Caco-2 (cell line): ENCODE data around the gene PCNA. TPM values are rescaled to one million over a fixed set of nuclear protein-coding genes. Genes with fewer than 3 reads are reported as not detected.

Experiments used
- BruUV-seq: library from RNA; stranded (reverse); fragments of 400-500 nt; replicated peaks from 2 replicates; lab custom pipeline; 2021; lab: Mats Ljungman, UMichigan
- CTCF ChIA-PET: fragments of 300-600 bp; sonication (Branson Sonifier 250); formaldehyde crosslinking; loops from one replicate; lab custom pipeline; 2022; ENCODE audit warnings: antibody characterized with exemption; lab: Charles Lee
- POLR2A ChIA-PET: fragments of 300-600 bp; sonication (Branson Sonifier 250); formaldehyde crosslinking; loops from one replicate; lab custom pipeline; 2022; ENCODE audit warnings: antibody characterized with exemption; lab: Charles Lee
- DNase-seq, 2 experiments: peaks; one replicate each; pipeline versions ENCODE4 v3.0.0 to v3.0.0-alpha.2; 2020 to 2022
- H3K27me3 ChIP-seq: replicated peaks from 2 replicates; pipeline ENCODE4 v1.6.0; 2011; ENCODE audit warnings: low read length; ENCODE audit not compliant: control insufficient read depth, insufficient read depth
- H3K36me3 ChIP-seq: 2 replicates; pipeline ENCODE4 v1.5.1; 2011; ENCODE audit warnings: low read length; ENCODE audit not compliant: control insufficient read depth, insufficient read depth
- H3K4me1 ChIP-seq: fragments of 250-450 bp; sonication (Bioruptor Pico); 2 replicates; pipeline ENCODE4 v1.5.1; 2020; ENCODE audit warnings: mild to moderate bottlenecking
- H3K4me3 ChIP-seq: 2 replicates; pipeline ENCODE4 v1.5.1; 2011; ENCODE audit warnings: low read depth, mild to moderate bottlenecking, control low read depth, low read length
- H3K9me3 ChIP-seq: fragments of 250-450 bp; sonication (Bioruptor Pico); 2 replicates; pipeline ENCODE4 v1.5.1; 2020; ENCODE audit warnings: mild to moderate bottlenecking, moderate library complexity
- H3K27ac Mint-ChIP-seq: one replicate; pipeline ENCODE4 v1.8.0; 2022; ENCODE audit warnings: mixed read lengths; ENCODE audit not compliant: unreplicated experiment
- H3K27me3 Mint-ChIP-seq: one replicate; pipeline ENCODE4 v1.8.0; 2022; ENCODE audit warnings: mixed read lengths; ENCODE audit not compliant: insufficient read depth, unreplicated experiment
- H3K36me3 Mint-ChIP-seq: one replicate; pipeline ENCODE4 v1.8.0; 2022; ENCODE audit warnings: mild to moderate bottlenecking, mixed read lengths; ENCODE audit not compliant: insufficient read depth, unreplicated experiment
- H3K4me1 Mint-ChIP-seq: one replicate; pipeline ENCODE4 v1.8.0; 2022; ENCODE audit warnings: low read depth, mixed read lengths; ENCODE audit not compliant: unreplicated experiment
- H3K4me3 Mint-ChIP-seq: one replicate; pipeline ENCODE4 v1.8.0; 2022; ENCODE audit warnings: mild to moderate bottlenecking, moderate library complexity, mixed read lengths; ENCODE audit not compliant: unreplicated experiment
- H3K9me3 Mint-ChIP-seq: one replicate; pipeline ENCODE4 v1.8.0; 2022; ENCODE audit warnings: mixed read lengths; ENCODE audit not compliant: unreplicated experiment
- intact Hi-C: fragments of 100-400 bp; cut with micrococcal nuclease; formaldehyde crosslinking; loops from one replicate; pipeline ENCODE4 v1.10.0; 2022; ENCODE audit not compliant: unreplicated experiment
- total RNA-seq: library from RNA; stranded (reverse); gene quantifications from 2 replicates; pipeline ENCODE4 v1.2.3, GENCODE V29; 2022
- TF ChIP-seq, protein P1 (sequence below), 2 experiments: fragments of 200-600 bp in 1 of 2; IDR thresholded peaks; 1 replicate in 1 of 2; 2 replicates in 1 of 2; pipeline versions ENCODE4 v1.5.1 to v1.8.0; 2011 to 2022; ENCODE audit warnings: antibody characterized with exemption in 1 of 2, control low read depth in 1 of 2, inconsistent platforms in 1 of 2, low read depth in 1 of 2, low read length in 1 of 2, mild to moderate bottlenecking in 1 of 2, moderate library complexity in 1 of 2; ENCODE audit not compliant: insufficient read depth in 1 of 2, severe bottlenecking in 1 of 2, unreplicated experiment in 1 of 2

PCNA gene
- total RNA-seq, 1 experiment from 2014 or later = 258 TPM

DNA sequence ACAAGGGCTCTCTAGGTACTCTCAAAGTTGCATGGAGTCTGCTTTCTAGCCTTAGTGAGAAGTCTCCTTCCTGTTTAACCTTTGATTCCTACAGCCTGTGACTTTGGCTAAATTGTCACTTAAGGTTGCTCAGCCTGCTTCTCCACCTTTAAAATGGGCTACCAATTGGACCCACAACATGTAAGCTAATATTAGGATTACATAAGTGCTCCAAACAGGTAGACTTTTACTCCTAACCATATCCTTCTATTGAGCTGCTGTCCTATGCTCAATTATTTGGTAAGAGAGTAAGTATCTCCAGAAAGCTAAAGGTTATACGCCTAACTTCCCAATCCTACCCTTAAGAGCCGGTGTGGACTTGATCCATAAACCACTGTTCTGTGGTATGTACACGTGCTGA is 2.9 kb downstream of the PCNA start:
- Mint-ChIP-seq H3K27ac (no peak overlapping the region), H3K9me3 (no peaks in the 10 kb centered on the region)
- BruUV-seq = no TSS peak

DNA sequence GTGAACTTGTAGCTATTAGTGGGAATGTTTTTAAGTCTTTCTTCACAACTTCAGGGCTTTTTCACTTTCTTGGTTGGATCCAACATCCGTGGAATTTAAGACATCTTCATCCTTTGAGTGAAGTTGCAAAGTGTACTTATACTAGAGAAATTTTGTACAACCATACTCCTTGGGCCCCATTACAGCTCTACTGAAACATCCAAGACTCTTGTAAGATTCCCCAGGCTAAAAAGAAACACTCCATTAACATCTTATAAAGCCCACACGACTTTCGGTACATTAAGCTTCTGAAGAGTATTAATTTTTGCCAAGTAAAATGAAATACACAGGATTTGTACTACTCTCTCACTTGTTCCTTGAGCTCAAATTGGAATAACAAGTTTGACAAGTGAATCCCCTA is 5.4 kb downstream of the PCNA start:
- Mint-ChIP-seq H3K4me1 (peaks cover 10% of the 10 kb centered on the region), H3K27me3 (no peaks in the 10 kb centered on the region), H3K4me3 (peak overlapping the region; percentile 52), H3K9me3 (no peaks in the 10 kb centered on the region), H3K27ac (peak overlapping the region; percentile 89), H3K36me3 (peaks cover 80% of the 10 kb centered on the region)
- intact Hi-C loops = no loop called here
- Histone ChIP-seq H3K9me3 (no peaks in the 10 kb centered on the region), H3K4me1 (peaks cover 16% of the 10 kb centered on the region; the same call in 1 of the 2 replicates), H3K4me3 (no peak overlapping the region), H3K36me3 (peaks cover 1% of the 10 kb centered on the region; the same call in 1 of the 2 replicates), H3K27me3 (no peaks in the 10 kb centered on the region)
- ChIA-PET CTCF (interaction anchor here (0.6 to 1.0 kb wide), 2 partner anchors 78 to 124 kb away, joined by 3 to 4 read pairs; no protein-coding TSS in a partner anchor), POLR2A (interaction anchor here (0.5 kb wide), 1 partner anchor 52 kb away, joined by 6 read pairs; no protein-coding TSS in a partner anchor)
- TF ChIP-seq, protein P1, sequence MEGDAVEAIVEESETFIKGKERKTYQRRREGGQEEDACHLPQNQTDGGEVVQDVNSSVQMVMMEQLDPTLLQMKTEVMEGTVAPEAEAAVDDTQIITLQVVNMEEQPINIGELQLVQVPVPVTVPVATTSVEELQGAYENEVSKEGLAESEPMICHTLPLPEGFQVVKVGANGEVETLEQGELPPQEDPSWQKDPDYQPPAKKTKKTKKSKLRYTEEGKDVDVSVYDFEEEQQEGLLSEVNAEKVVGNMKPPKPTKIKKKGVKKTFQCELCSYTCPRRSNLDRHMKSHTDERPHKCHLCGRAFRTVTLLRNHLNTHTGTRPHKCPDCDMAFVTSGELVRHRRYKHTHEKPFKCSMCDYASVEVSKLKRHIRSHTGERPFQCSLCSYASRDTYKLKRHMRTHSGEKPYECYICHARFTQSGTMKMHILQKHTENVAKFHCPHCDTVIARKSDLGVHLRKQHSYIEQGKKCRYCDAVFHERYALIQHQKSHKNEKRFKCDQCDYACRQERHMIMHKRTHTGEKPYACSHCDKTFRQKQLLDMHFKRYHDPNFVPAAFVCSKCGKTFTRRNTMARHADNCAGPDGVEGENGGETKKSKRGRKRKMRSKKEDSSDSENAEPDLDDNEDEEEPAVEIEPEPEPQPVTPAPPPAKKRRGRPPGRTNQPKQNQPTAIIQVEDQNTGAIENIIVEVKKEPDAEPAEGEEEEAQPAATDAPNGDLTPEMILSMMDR (IDR thresholded peaks at IDR 0.05; ENCODE audit: insufficient read depth in 1 of 2, low read depth in 1 of 2, low read length in 1 of 2, severe bottlenecking in 1 of 2, unreplicated experiment in 1 of 2) = no peak
- DNase-seq = no peak
- BruUV-seq = no TSS peak

More for the DNA sequence above, 2.9 kb downstream of the PCNA start:
- Mint-ChIP-seq H3K27me3 (no peaks in the 10 kb centered on the region), H3K4me1 (peaks cover 16% of the 10 kb centered on the region), H3K4me3 (peak overlapping the region; percentile 94), H3K36me3 (peaks cover 77% of the 10 kb centered on the region)
- no peaks in the 10 kb centered on the region for H3K9me3 ChIP-seq
- no peak overlapping the region for H3K4me3 ChIP-seq
- POLR2A ChIA-PET = no interaction called here
- CTCF ChIA-PET = interaction anchor here (1.6 kb wide), 1 partner anchor 10 kb away, joined by 7 read pairs; the partner anchor contains the start of gene CDS2
- no peak for DNase-seq
- peaks cover 1% of the 10 kb centered on the region; the same call in 1 of the 2 replicates for H3K36me3 ChIP-seq
- H3K27me3 ChIP-seq = no peaks in the 10 kb centered on the region
- TF ChIP-seq, protein P1 (IDR thresholded peaks at IDR 0.05; ENCODE audit: insufficient read depth in 1 of 2, low read depth in 1 of 2, low read length in 1 of 2, severe bottlenecking in 1 of 2, unreplicated experiment in 1 of 2) = no peak
- peaks cover 14% of the 10 kb centered on the region; the same call in 1 of the 2 replicates for H3K4me1 ChIP-seq
- intact Hi-C loops = no loop called here

DNA sequence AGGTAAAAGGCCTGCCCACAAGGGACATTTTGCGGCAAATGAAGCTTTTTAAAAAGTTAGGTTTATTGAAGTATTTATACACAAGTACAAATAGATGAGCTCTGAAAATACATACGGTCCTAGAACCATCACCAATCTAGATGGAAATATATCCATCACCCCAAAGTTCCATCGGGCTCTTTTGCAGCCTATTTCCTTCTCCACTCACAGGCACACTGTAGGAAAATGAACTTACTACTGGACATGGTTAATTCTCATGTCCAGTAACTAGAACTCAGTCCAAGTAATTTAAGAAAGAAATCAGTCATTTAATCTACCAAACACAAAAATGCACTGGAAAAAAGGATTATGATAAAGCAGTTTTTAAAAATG is 6.2 kb downstream of the PCNA start:
- Histone ChIP-seq H3K27me3 (no peaks in the 10 kb centered on the region), H3K36me3 (peaks cover 1% of the 10 kb centered on the region; the same call in 1 of the 2 replicates), H3K4me1 (peaks cover 16% of the 10 kb centered on the region; the same call in 1 of the 2 replicates), H3K4me3 (peak overlapping the region; percentile 70), H3K9me3 (no peaks in the 10 kb centered on the region)
- intact Hi-C loops = no loop called here
- POLR2A ChIA-PET = interaction anchor here (0.6 kb wide), 1 partner anchor 541 kb away, joined by 3 read pairs; no protein-coding TSS in a partner anchor
- CTCF ChIA-PET = no interaction called here
- peak overlapping the region; percentile 89 for H3K27ac Mint-ChIP-seq
- H3K36me3 Mint-ChIP-seq = peaks cover 80% of the 10 kb centered on the region
- H3K9me3 Mint-ChIP-seq = no peaks in the 10 kb centered on the region
- no peaks in the 10 kb centered on the region for H3K27me3 Mint-ChIP-seq
- H3K4me3 Mint-ChIP-seq = peak overlapping the region; percentile 89
- H3K4me1 Mint-ChIP-seq = peaks cover 10% of the 10 kb centered on the region
- DNase-seq = no peak
- TF ChIP-seq, protein P1 (IDR thresholded peaks at IDR 0.05; ENCODE audit: insufficient read depth in 1 of 2, low read depth in 1 of 2, low read length in 1 of 2, severe bottlenecking in 1 of 2, unreplicated experiment in 1 of 2) = no peak
- BruUV-seq = no TSS peak
